GM12878 (cell line): Measurements from ENCODE around the gene FIG4.

Experiments used
- ATF3 ChIP-seq: IDR thresholded peaks from 2 replicates; pipeline ENCODE4 v1.6.1; 2011; ENCODE audit warnings: low read depth, mild to moderate bottlenecking, low read length, moderate library complexity, borderline replicate concordance; ENCODE audit errors: extremely low read depth
- BRCA1 ChIP-seq: IDR thresholded peaks from 2 replicates; pipeline ENCODE4 v1.6.1; 2011; ENCODE audit warnings: low read depth, low read length, improper control_type of control experiment
- CTCF ChIP-seq, 3 experiments: IDR thresholded peaks in 2 of 3; conservative IDR thresholded peaks in 1 of 3; 2 replicates each; pipeline ENCODE4 v1.5.1; 2011; ENCODE audit warnings: low read depth in 3 of 3, low read length in 3 of 3, mild to moderate bottlenecking in 3 of 3, control low read depth in 2 of 3, moderate library complexity in 2 of 3, inconsistent platforms in 1 of 3, mixed read lengths in 1 of 3; ENCODE audit not compliant: control insufficient read depth in 2 of 3, insufficient read depth in 1 of 3; ENCODE audit errors: extremely low read depth in 1 of 3
- PAX5 ChIP-seq: IDR thresholded peaks from 2 replicates; pipeline ENCODE4 v1.6.1; 2011; ENCODE audit warnings: low read depth, low read length, borderline replicate concordance
- POLR2AphosphoS5 ChIP-seq: IDR thresholded peaks from 2 replicates; pipeline ENCODE4 v1.6.1; 2011; ENCODE audit warnings: mild to moderate bottlenecking, low read length, inconsistent platforms
- ZNF592 ChIP-seq: fragments of 450-650 bp; IDR thresholded peaks from 2 replicates; pipeline ENCODE4 v1.6.1; 2017; ENCODE audit warnings: mild to moderate bottlenecking, moderate library complexity

- TF ChIP-seq ATF3: no peak
- TF ChIP-seq ZNF592: no peak
- no peak for TF ChIP-seq BRCA1
- TF ChIP-seq CTCF (IDR thresholded peaks at IDR 0.05 in 2 of 3, conservative IDR thresholded peaks at IDR 0.05 in 1 of 3; ENCODE audit: control insufficient read depth in 2 of 3, extremely low read depth in 1 of 3, insufficient read depth in 1 of 3, low read depth in 3 of 3, low read length in 3 of 3): no peak
- TF ChIP-seq PAX5: no peak
- TF ChIP-seq POLR2AphosphoS5: no peak
Measured at GRCh38 chr6:109672175-109672574, 18.9 kb upstream of the FIG4 start.
